DMS79 (cell line): ENCODE measurements around the gene DIPK1C.

ENCODE experiments used
- DNase-seq: peaks from one replicate; lab custom pipeline; 2025; lab: John Stamatoyannopoulos, UW

Gene DIPK1C

GRCh38 chr18:74419761-74420160 is 37.3 kb downstream of the DIPK1C start:
- no peak for DNase-seq

- DNase-seq, result no peak
Observed at GRCh38 chr18:74418023-74418422, 39.1 kb downstream of the DIPK1C start.

GRCh38 chr18:74416124-74416523 is 41.0 kb downstream of the DIPK1C start:
- no peak for DNase-seq

GRCh38 chr18:74414953-74415515 is 42.1 kb downstream of the DIPK1C start:
- DNase-seq, result no peak

DNA sequence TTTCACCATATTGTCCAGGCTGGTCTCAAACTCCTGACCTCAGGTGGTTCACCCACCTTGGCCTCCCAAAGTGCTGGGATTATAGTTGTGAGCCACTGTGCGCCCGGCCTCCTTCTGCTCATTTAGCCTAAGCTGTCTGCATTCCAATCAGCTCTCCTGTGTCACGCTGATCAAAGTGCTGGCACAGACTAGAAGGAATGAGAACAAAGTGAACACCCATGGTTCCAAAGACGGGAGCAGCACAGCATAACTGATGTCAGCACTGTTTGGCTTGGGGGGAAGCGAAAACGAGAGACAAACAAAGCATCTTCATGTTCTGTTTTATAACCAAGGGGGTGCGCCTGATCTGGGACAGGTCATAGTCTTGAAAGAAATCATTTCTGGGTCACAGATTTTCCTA is 43.3 kb downstream of the DIPK1C start:
- DNase-seq, result no peak

GRCh38 chr18:74412116-74412880 is 44.8 kb downstream of the DIPK1C start:
- DNase-seq, result peak; percentile 22

DNA sequence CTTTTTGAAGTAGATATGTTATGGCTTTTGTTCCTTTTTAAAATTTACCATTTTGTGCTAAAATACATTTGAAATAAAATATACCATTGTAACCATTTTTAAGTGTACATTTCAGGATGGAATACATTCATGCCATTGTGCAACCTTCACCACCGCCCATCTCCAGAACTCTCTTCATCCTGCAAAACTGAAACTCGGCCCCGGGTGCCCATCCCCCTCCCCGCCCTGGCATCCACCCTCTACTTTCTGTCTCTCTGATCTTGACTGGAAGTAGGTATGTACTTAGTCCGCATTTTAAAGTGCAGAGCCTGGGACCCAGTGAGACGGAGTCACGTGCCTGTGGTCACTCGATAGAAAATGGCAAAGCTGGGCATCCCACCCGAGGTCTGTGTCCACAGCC is 45.6 kb downstream of the DIPK1C start:
- DNase-seq, result no peak

- no peak for DNase-seq
Observed at GRCh38 chr18:74410441-74410992, 46.6 kb downstream of the DIPK1C start.

GRCh38 chr18:74407888-74408287 is 49.2 kb downstream of the DIPK1C start:
- DNase-seq, result no peak

- no peak for DNase-seq
Observed at GRCh38 chr18:74402806-74403433, 54.2 kb downstream of the DIPK1C start.

DNA sequence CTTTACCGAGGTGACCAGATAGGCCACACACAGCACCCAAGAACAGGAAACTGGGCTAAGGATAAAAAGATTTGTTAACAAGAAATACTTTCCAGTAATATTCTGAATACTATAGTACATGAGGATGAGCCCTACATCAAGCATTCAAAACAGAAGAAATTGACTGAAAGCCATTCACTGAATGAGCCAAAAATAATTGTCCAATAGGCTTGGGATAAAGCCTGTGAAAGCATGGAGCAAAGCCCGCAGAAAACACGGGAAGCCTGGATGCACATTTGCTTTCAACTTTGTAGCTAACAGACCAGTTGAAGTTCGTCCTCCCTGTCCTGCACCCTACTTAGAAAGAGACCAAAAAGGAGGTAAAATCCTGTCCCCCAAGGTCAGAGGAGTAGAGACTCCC is 56.3 kb downstream of the DIPK1C start:
- no peak for DNase-seq

GRCh38 chr18:74399091-74399887 is 57.8 kb downstream of the DIPK1C start:
- DNase-seq, result no peak

DNA sequence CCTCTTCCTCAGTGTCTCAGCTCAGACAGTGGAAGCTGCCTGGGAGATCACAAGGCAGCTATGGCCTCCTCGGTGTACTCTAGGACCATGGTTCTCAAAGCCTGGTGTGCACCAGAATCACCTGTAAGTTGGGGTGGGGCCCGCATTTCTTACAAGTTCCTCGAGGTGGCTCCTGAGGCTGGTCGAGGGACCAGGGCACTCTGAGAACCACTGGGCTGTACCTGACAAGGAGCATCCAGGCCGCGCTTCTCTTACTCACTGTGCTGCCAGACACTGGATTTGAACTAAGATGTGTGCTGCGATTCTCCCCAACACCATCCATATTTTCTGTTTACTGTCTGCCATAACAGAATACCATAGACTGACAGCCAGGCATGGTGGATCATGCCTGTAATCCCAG is 59.5 kb downstream of the DIPK1C start:
- DNase-seq, result no peak

DNA sequence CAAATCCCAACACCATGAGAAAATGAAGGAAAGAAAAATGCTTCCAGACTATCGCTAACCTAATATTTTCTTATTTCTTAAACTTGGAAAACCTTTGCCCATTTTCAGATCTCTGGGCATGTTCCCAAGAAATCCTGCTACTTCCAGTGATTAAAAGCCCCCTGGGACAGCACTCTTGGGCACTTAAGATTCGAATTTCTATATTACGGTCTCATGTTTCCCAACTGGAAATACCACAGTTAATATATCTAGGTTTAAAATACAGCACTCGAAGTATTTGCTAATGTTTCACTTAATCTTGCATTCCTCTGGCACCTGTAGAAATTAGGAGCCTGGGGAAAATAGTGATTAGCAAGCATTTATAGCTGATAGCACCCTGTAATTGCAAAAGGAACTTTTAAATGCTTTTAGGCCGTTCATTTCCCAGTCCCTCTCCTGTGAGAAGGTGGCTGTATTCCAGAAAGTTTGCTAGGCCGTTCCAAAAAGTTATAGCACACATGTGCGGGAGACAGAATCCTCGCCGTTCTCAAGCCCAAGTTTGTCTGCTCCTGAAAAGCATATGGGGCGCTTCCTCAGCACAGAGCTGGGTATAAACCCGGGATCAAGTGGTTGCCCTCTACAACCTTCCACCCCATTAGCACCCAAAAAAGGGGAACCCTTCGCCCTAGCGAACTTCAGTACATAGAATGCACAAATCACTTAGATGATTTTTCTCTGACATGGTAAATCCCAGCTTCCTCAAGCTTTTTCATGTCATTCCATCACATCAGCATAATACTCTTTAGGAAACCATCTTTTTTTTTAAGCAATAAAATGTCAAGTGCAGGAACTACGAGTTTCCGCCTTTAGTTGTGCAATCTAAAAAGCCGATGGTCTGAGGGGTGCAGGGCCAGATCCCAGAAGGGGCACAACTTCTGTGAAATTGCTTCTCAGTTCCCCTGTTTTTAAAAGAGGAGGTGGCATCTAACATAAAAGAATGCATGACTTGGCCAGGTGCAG is 60.6 kb downstream of the DIPK1C start:
- DNase-seq, result peak; percentile 41

- peak; percentile 18 for DNase-seq
Observed at GRCh38 chr18:74395648-74396154, 61.4 kb downstream of the DIPK1C start.

GRCh38 chr18:74395006-74395405 is 62.1 kb downstream of the DIPK1C start:
- DNase-seq, result no peak

GRCh38 chr18:74392323-74392722 is 64.8 kb downstream of the DIPK1C start:
- no peak for DNase-seq

GRCh38 chr18:74390900-74391299 is 66.2 kb downstream of the DIPK1C start:
- DNase-seq, result no peak

- DNase-seq, result no peak
Observed at GRCh38 chr18:74389991-74390390, 67.1 kb downstream of the DIPK1C start.

DNA sequence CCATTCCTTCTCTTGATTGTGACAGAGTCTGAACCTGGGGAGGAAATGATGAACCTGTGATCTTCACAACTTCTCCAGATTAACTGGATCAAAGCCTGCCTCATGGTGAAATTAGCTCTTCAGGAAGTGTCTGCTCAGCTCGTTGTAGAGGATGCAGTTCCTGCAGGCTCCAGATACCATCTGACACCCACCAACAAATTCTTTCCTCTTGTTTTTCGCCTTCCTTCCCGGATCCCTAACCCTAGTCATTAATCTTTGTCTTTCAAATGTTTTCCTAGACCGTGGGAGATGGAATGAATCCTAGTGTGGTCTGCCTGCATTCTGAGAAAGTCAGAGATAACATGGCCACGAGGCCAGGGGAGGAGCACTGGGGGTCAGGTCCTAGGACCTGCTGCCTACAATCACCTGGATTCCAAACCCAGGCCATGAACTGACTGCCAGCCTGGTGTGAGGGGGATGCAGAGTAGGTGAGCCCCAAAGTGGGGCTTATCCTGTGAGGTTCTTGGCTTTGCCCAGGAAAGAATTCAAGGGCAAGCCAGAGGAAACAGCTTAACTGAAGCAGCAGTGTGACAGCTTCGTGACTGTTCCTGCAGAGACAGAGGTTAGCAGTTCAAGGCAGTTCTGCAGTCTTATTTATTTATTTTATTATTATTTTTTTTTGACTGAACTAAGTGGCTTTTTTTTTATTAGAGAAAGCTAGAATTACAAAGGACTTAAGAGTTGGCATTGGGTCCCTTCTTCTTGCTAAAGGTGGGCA is 67.8 kb downstream of the DIPK1C start:
- DNase-seq, result no peak
